IMR-90 (cell line): ENCODE measurements around the gene LRIG1. TPM values are rescaled to one million over a fixed set of nuclear protein-coding genes. Genes with fewer than 3 reads are reported as not detected.

Source experiments
- ATAC-seq: fragments of 200-7000 bp; cut with Tn5 transposase; 2 replicates; pipeline ENCODE4 v1.9.1; 2020; ENCODE audit warnings: low read depth, mild to moderate bottlenecking, moderate library complexity
- BruUV-seq: library from RNA; stranded (reverse); fragments of 400-500 nt; replicated peaks from 2 replicates; lab custom pipeline; 2021; lab: Mats Ljungman, UMichigan
- CTCF ChIA-PET: fragments of 300-600 bp; formaldehyde crosslinking; extraction: SDS; loops from one replicate; lab custom pipeline; 2021; ENCODE audit warnings: antibody characterized with exemption; lab: Yijun Ruan, JAX
- POLR2A ChIA-PET: fragments of 300-600 bp; sonication (Branson Sonifier 250); formaldehyde crosslinking; loops from one replicate; lab custom pipeline; 2022; ENCODE audit warnings: antibody characterized with exemption; ENCODE audit not compliant: unreplicated experiment; lab: Charles Lee
- DNase-seq: peaks from one replicate; pipeline ENCODE4 v3.0.0; 2013
- H2AFZ ChIP-seq: replicated peaks from 2 replicates; pipeline ENCODE3; 2013; ENCODE audit warnings: low read length, mild to moderate bottlenecking; ENCODE audit not compliant: poor library complexity
- H2AK5ac ChIP-seq: 2 replicates; pipeline ENCODE4 v1.6.1; 2013; ENCODE audit warnings: low read depth, low read length, inconsistent platforms
- H2AK9ac ChIP-seq: replicated peaks from 2 replicates; pipeline ENCODE3; 2013; ENCODE audit warnings: mild to moderate bottlenecking, low read depth, low read length, moderate library complexity; ENCODE audit not compliant: poor library complexity
- H2BK120ac ChIP-seq: 2 replicates; pipeline ENCODE4 v1.6.1; 2013; ENCODE audit warnings: low read depth, low read length, inconsistent platforms
- H2BK15ac ChIP-seq: 3 replicates; pipeline ENCODE4 v1.6.1; 2013; ENCODE audit warnings: low read depth, low read length, inconsistent platforms
- H2BK20ac ChIP-seq: 2 replicates; pipeline ENCODE4 v1.6.1; 2013; ENCODE audit warnings: low read depth, mild to moderate bottlenecking, inconsistent platforms, low read length, moderate library complexity
- H2BK5ac ChIP-seq: 2 replicates; pipeline ENCODE4 v1.6.1; 2013; ENCODE audit warnings: mild to moderate bottlenecking, low read depth, low read length, inconsistent platforms; ENCODE audit not compliant: poor library complexity, severe bottlenecking
- H3K14ac ChIP-seq: replicated peaks from 2 replicates; pipeline ENCODE4 v1.6.1; 2013; ENCODE audit warnings: low read depth, low read length, inconsistent platforms
- H3K18ac ChIP-seq: 2 replicates; pipeline ENCODE4 v1.6.1; 2013; ENCODE audit warnings: low read depth, low read length, control low read depth
- H3K23ac ChIP-seq: 2 replicates; pipeline ENCODE4 v1.6.1; 2013; ENCODE audit warnings: low read depth, low read length, inconsistent platforms
- H3K27ac ChIP-seq: 2 replicates; pipeline ENCODE4 v1.5.1; 2013; ENCODE audit warnings: mild to moderate bottlenecking, control low read depth, low read length; ENCODE audit not compliant: insufficient read depth
- H3K27me3 ChIP-seq: 2 replicates; pipeline ENCODE4 v1.6.1; 2013; ENCODE audit warnings: low read length; ENCODE audit not compliant: control insufficient read depth, insufficient read depth
- H3K36me3 ChIP-seq: 2 replicates; pipeline ENCODE4 v1.6.1; 2013; ENCODE audit warnings: low read length, mixed read lengths; ENCODE audit not compliant: control insufficient read depth, insufficient read depth
- H3K4ac ChIP-seq: 2 replicates; pipeline ENCODE4 v1.6.1; 2013; ENCODE audit warnings: low read depth, low read length, inconsistent platforms
- H3K4me1 ChIP-seq: 2 replicates; pipeline ENCODE4 v1.6.1; 2013; ENCODE audit warnings: low read length, mixed read lengths; ENCODE audit not compliant: control insufficient read depth, insufficient read depth
- H3K4me2 ChIP-seq: 2 replicates; pipeline ENCODE4 v1.6.1; 2013; ENCODE audit warnings: low read depth, mild to moderate bottlenecking, control low read depth, low read length, moderate library complexity
- H3K4me3 ChIP-seq: 2 replicates; pipeline ENCODE4 v1.5.1; 2013; ENCODE audit warnings: low read depth, mild to moderate bottlenecking, control low read depth, low read length, moderate library complexity; ENCODE audit not compliant: insufficient read depth
- H3K56ac ChIP-seq: 2 replicates; pipeline ENCODE4 v1.6.1; 2013; ENCODE audit warnings: low read length, inconsistent platforms; ENCODE audit not compliant: insufficient read depth; ENCODE audit errors: extremely low read depth
- H3K79me1 ChIP-seq, 2 experiments: 2 replicates each; pipeline ENCODE4 v1.6.1; 2013; ENCODE audit warnings: low read length in 2 of 2, inconsistent platforms in 1 of 2, low read depth in 1 of 2
- H3K9ac ChIP-seq: 2 replicates; pipeline ENCODE4 v1.6.1; 2013; ENCODE audit warnings: low read depth, low read length, control low read depth
- H3K9me1 ChIP-seq: 2 replicates; pipeline ENCODE4 v1.6.1; 2013; ENCODE audit warnings: low read length, inconsistent platforms; ENCODE audit not compliant: insufficient read depth
- H3K9me3 ChIP-seq: 2 replicates; pipeline ENCODE4 v1.6.1; 2013; ENCODE audit warnings: low read length; ENCODE audit not compliant: control insufficient read depth, insufficient read depth
- H4K20me1 ChIP-seq: 2 replicates; pipeline ENCODE4 v1.6.1; 2013; ENCODE audit warnings: low read length, inconsistent platforms; ENCODE audit not compliant: insufficient read depth
- H4K5ac ChIP-seq: 2 replicates; pipeline ENCODE4 v1.6.1; 2013; ENCODE audit warnings: mild to moderate bottlenecking, low read depth, low read length, control low read depth
- H4K8ac ChIP-seq, 2 experiments: 2 replicates each; pipeline ENCODE4 v1.6.1; 2013; ENCODE audit warnings: low read depth in 2 of 2, low read length in 2 of 2, control low read depth in 1 of 2, inconsistent platforms in 1 of 2
- H4K91ac ChIP-seq: 2 replicates; pipeline ENCODE4 v1.6.1; 2013; ENCODE audit warnings: low read depth, low read length, inconsistent platforms; ENCODE audit not compliant: insufficient read depth
- BHLHE40 ChIP-seq: fragments of 150-350 bp; IDR thresholded peaks from 2 replicates; pipeline ENCODE4 v1.6.1; 2016; ENCODE audit warnings: mild to moderate bottlenecking, low read depth, low read length
- CEBPB ChIP-seq: IDR thresholded peaks from 2 replicates; pipeline ENCODE4 v1.6.1; 2012; ENCODE audit warnings: low read depth, low read length, improper control_type of control experiment
- CHD1 ChIP-seq: IDR thresholded peaks from 2 replicates; pipeline ENCODE4 v1.6.1; 2012; ENCODE audit warnings: low read depth, low read length, improper control_type of control experiment
- FOS ChIP-seq: fragments of 150-350 bp; IDR thresholded peaks from 2 replicates; pipeline ENCODE4 v1.6.1; 2016; ENCODE audit warnings: low read depth, low read length
- MAFK ChIP-seq: IDR thresholded peaks from 2 replicates; pipeline ENCODE4 v1.6.1; 2012; ENCODE audit warnings: low read depth, low read length, improper control_type of control experiment
- MAZ ChIP-seq: IDR thresholded peaks from 2 replicates; pipeline ENCODE4 v1.6.1; 2012; ENCODE audit warnings: low read depth, mild to moderate bottlenecking, low read length, improper control_type of control experiment, moderate library complexity, borderline replicate concordance
- MXI1 ChIP-seq: IDR thresholded peaks from 2 replicates; pipeline ENCODE4 v1.6.1; 2012; ENCODE audit warnings: low read depth, mild to moderate bottlenecking, low read length, moderate library complexity, borderline replicate concordance
- NFE2L2 ChIP-seq: fragments of 150-350 bp; IDR thresholded peaks from 2 replicates; pipeline ENCODE4 v1.6.1; 2016; ENCODE audit warnings: low read depth, mild to moderate bottlenecking, low read length
- POLR2A ChIP-seq: IDR thresholded peaks from 2 replicates; pipeline ENCODE4 v1.6.1; 2012; ENCODE audit warnings: mild to moderate bottlenecking, low read depth, low read length
- RAD21 ChIP-seq: IDR thresholded peaks from 2 replicates; pipeline ENCODE4 v1.6.1; 2012; ENCODE audit warnings: low read length, improper control_type of control experiment
- RCOR1 ChIP-seq: IDR thresholded peaks from 2 replicates; pipeline ENCODE4 v1.6.1; 2012; ENCODE audit warnings: mild to moderate bottlenecking, low read length, improper control_type of control experiment; ENCODE audit not compliant: insufficient replicate concordance
- RFX5 ChIP-seq: IDR thresholded peaks from 2 replicates; pipeline ENCODE4 v1.8.0; 2012; ENCODE audit warnings: low read depth, mild to moderate bottlenecking, low read length, moderate library complexity
- SMC3 ChIP-seq: fragments of 150-350 bp; IDR thresholded peaks from 2 replicates; pipeline ENCODE4 v1.6.1; 2016; ENCODE audit warnings: low read depth, mild to moderate bottlenecking, antibody characterized with exemption, low read length, moderate library complexity
- WGBS, 2 experiments: methylation state at CpG; one replicate each; pipeline versions ENCODE4 v1.1.5 to v1.1.7; 2013; ENCODE audit warnings: missing lambda C conversion rate in 2 of 2; ENCODE audit not compliant: insufficient read length in 1 of 2; ENCODE audit errors: extremely low coverage in 2 of 2; 5-methylcytosine and 5-hydroxymethylcytosine counted together
- dilution Hi-C: fragments of 300-500 bp; cut with HindIII; formaldehyde crosslinking; loops from one replicate; pipeline ENCODE4 v1.14.3; 2018; ENCODE audit warnings: low sequenced_read_pairs; ENCODE audit not compliant: unreplicated experiment
- in situ Hi-C: fragments of 300-500 bp; cut with MboI; formaldehyde crosslinking; loops from 3 replicates; pipeline ENCODE4 v1.14.3; 2019; ENCODE audit warnings: low sequenced_read_pairs, inconsistent platforms, mixed read lengths
- intact Hi-C: fragments of 100-400 bp; cut with micrococcal nuclease; formaldehyde crosslinking; loops from 2 replicates; pipeline ENCODE4 v1.10.0; 2022
- polyA plus RNA-seq, 3 experiments: library from polyadenylated mRNA; depleted of rRNA; stranded (reverse); fragments of >200 nt; gene quantifications; 2 replicates each; pipeline ENCODE4 v1.2.3, GENCODE V29; 2012; ENCODE audit warnings: low replicate concordance in 1 of 3
- total RNA-seq: library from RNA; depleted of rRNA; stranded (reverse); fragments of >200 nt; gene quantifications from 2 replicates; pipeline ENCODE4 v1.2.3, GENCODE V29; 2012
- TF ChIP-seq, protein P1 (sequence below): fragments of 150-350 bp; IDR thresholded peaks from 2 replicates; pipeline ENCODE4 v1.6.1; 2017; ENCODE audit warnings: mild to moderate bottlenecking, antibody characterized with exemption, low read length, low read depth
- TF ChIP-seq, protein P2 (sequence below): fragments of 150-350 bp; IDR thresholded peaks from 2 replicates; pipeline ENCODE4 v1.6.1; 2016; ENCODE audit warnings: low read depth, mild to moderate bottlenecking, low read length, moderate library complexity, borderline replicate concordance
- TF ChIP-seq, protein P3 (sequence below): conservative IDR thresholded peaks from 2 replicates; pipeline ENCODE4 v1.5.1; 2012; ENCODE audit warnings: mild to moderate bottlenecking, low read depth, low read length, improper control_type of control experiment

Gene LRIG1
- total and polyA plus RNA-seq, 2 of the 4 experiments (the other 2 are of a cell fraction): 62.8 to 87.8 TPM

DNA sequence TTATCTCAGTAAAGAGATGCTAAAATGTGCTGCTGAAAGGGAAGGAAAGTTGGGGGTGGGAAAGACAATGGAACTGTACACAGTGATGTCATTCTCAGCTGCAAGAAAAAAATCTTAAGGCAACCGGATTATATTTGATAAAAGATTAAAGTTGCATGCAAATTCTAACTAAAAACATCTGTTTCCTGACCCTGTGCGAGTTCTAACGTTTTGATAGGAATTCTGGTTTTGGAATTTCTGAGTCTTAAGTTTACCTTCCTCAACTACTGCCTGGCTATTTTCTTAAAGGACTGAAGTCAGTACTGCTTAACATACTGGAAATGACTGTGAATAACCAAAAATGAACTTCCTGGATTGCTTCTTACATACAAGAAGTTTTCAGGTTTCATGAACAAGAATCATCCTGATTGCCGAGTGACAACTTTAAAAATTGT is 164.5 kb downstream of the LRIG1 start:
- ATAC-seq (peak; percentile 79), DNase-seq (peak; percentile 87)
- H3K18ac ChIP-seq: peak overlapping the region; percentile 17; the same call in 1 of the 2 replicates
- H3K23ac ChIP-seq: no peak overlapping the region
- ChIA-PET POLR2A (no interaction called here), CTCF (no interaction called here)
- no peak overlapping the region for H2AK5ac ChIP-seq
- no peaks in the 10 kb centered on the region for H3K27me3 ChIP-seq
- no peak overlapping the region for H4K8ac ChIP-seq
- BruUV-seq: no TSS peak
- WGBS, 2 experiments: no CpG with 5 or more reads among the region's 4 CpGs
- intact Hi-C loops: loop anchor here (5.0 kb wide), 1 partner anchor 39 kb away; no protein-coding TSS in a partner anchor
- H3K9me1 ChIP-seq: peaks cover 4% of the 10 kb centered on the region
- no peak overlapping the region for H3K4ac ChIP-seq
- H2BK5ac ChIP-seq: peak overlapping the region; percentile 27
- peaks cover 2% of the 10 kb centered on the region; the same call in 1 of the 2 replicates for H3K4me1 ChIP-seq
- H3K9ac ChIP-seq: no peak overlapping the region
- dilution Hi-C loops: no loop called here
- peak overlapping the region; percentile 61 for H3K4me2 ChIP-seq
- in situ Hi-C loops: no loop called here
- no peaks in the 10 kb centered on the region for H3K9me3 ChIP-seq
- no peak overlapping the region for H2AFZ ChIP-seq
- H3K56ac ChIP-seq: no peak overlapping the region
- H2BK120ac ChIP-seq: no peak overlapping the region
- H4K91ac ChIP-seq: no peak overlapping the region
- no peak overlapping the region for H3K4me3 ChIP-seq
- no peak overlapping the region for H2BK15ac ChIP-seq
- no peak overlapping the region for H3K27ac ChIP-seq
- no peak overlapping the region for H2BK20ac ChIP-seq
- no peaks in the 10 kb centered on the region for H3K36me3 ChIP-seq
- H3K79me1 ChIP-seq: peaks cover 4% of the 10 kb centered on the region in 2 experiments; a peak in 3 of 4 replicates
- no peaks in the 10 kb centered on the region for H4K20me1 ChIP-seq
- no peak overlapping the region for H3K14ac ChIP-seq
- no peak overlapping the region for H2AK9ac ChIP-seq
- TF ChIP-seq SMC3 (no peak), BHLHE40 (no peak), CHD1 (no peak), MAFK (no peak), RFX5 (no peak), FOS (no peak), MAZ (no peak), MXI1 (no peak), POLR2A (no peak), CEBPB (no peak), NFE2L2 (no peak), RCOR1 (no peak), RAD21 (no peak)
- TF ChIP-seq, protein P1, sequence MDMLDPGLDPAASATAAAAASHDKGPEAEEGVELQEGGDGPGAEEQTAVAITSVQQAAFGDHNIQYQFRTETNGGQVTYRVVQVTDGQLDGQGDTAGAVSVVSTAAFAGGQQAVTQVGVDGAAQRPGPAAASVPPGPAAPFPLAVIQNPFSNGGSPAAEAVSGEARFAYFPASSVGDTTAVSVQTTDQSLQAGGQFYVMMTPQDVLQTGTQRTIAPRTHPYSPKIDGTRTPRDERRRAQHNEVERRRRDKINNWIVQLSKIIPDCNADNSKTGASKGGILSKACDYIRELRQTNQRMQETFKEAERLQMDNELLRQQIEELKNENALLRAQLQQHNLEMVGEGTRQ: no peak
- TF ChIP-seq, protein P2, sequence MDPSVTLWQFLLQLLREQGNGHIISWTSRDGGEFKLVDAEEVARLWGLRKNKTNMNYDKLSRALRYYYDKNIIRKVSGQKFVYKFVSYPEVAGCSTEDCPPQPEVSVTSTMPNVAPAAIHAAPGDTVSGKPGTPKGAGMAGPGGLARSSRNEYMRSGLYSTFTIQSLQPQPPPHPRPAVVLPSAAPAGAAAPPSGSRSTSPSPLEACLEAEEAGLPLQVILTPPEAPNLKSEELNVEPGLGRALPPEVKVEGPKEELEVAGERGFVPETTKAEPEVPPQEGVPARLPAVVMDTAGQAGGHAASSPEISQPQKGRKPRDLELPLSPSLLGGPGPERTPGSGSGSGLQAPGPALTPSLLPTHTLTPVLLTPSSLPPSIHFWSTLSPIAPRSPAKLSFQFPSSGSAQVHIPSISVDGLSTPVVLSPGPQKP: no peak
- TF ChIP-seq, protein P3, sequence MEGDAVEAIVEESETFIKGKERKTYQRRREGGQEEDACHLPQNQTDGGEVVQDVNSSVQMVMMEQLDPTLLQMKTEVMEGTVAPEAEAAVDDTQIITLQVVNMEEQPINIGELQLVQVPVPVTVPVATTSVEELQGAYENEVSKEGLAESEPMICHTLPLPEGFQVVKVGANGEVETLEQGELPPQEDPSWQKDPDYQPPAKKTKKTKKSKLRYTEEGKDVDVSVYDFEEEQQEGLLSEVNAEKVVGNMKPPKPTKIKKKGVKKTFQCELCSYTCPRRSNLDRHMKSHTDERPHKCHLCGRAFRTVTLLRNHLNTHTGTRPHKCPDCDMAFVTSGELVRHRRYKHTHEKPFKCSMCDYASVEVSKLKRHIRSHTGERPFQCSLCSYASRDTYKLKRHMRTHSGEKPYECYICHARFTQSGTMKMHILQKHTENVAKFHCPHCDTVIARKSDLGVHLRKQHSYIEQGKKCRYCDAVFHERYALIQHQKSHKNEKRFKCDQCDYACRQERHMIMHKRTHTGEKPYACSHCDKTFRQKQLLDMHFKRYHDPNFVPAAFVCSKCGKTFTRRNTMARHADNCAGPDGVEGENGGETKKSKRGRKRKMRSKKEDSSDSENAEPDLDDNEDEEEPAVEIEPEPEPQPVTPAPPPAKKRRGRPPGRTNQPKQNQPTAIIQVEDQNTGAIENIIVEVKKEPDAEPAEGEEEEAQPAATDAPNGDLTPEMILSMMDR: no peak
- no peak overlapping the region for H4K5ac ChIP-seq
